RPMI7951 (cell line): ENCODE data around the gene AQP6. TPM values are rescaled to one million over a fixed set of nuclear protein-coding genes. Genes with fewer than 3 reads are reported as not detected.

Experiments used
- DNase-seq: peaks from one replicate; pipeline ENCODE4 v3.0.0-alpha.2; 2012; ENCODE audit warnings: low read depth
- total RNA-seq: library from RNA; depleted of rRNA; stranded (reverse); fragments of >200 nt; shearing (Covaris generic); gene quantifications from 2 replicates; pipeline ENCODE4 v1.2.3, GENCODE V29; 2014; rRNA removed

The AQP6 gene
- 0.10 TPM in 1 of 2 replicates, not detected in the other for total RNA-seq

DNA sequence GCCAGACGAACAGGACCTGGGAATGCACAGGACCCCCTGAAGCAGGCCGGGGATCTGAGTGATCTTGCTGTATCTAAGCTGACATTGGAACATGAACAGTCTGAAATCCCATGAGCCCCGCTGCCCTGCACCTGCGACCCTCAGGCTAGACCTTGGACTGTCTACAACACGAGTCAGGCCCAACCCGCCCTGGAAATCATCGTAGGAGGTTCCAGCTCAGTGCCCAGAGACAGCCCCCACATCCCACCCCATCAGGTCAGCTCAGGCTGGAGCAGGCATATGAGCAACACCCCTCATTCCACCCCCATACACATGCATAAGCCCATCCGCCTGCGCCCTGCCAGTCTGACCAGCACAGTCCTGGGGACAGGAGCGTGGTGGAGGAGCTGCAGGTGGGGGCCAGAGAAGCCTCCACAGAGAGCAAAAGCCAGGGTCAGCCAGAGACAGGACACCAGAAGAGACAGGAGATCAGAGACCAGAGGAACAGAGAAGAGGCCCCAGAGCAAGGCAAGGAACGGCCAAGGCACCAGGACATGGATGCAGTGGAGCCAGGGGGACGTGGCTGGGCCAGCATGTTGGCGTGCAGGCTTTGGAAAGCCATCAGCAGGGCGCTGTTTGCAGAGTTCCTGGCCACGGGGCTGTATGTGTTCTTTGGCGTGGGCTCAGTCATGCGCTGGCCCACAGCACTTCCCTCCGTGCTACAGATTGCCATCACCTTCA lies at the start of gene AQP6:
AQP6 (plus strand) TSS at position 307 of the 720 bp plus-strand sequence; CDS start at position 534, 227 bp downstream.
- no peak for DNase-seq

DNA sequence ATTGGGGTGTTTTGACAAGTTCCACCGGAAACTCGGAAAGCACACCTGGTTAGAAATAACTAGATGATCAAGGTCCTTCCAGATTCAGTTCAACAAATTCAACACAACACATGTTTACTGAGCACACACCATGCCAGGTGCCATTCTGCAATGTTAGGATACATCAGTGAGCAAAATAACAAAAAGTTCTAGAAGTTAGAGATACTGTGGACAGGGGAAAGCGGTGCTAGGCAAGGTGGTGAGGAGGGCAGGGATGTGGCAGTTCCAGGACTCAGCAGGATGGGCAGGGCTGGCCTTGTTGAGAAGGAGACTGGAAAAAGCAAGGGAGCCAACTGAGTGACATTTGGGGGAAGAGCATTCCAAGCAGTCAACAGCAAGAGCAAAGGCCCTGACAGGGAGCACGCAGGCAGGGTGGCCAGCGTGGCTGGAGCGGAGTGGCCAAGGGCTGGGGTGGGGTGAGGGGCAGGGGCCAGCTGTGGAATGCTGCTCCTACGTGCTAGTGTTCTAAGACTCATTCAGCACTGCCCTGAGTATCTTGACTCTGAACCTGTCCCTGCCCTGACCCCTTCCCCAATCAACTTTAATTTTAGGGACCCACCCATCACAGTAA lies 49.6 kb upstream of the AQP6 start:
- no peak for DNase-seq

- DNase-seq: no peak
Measured at GRCh38 chr12:49923880-49924556, 48.7 kb upstream of the AQP6 start.

GRCh38 chr12:49924628-49925246 lies 48.0 kb upstream of the AQP6 start:
- no peak for DNase-seq

DNA sequence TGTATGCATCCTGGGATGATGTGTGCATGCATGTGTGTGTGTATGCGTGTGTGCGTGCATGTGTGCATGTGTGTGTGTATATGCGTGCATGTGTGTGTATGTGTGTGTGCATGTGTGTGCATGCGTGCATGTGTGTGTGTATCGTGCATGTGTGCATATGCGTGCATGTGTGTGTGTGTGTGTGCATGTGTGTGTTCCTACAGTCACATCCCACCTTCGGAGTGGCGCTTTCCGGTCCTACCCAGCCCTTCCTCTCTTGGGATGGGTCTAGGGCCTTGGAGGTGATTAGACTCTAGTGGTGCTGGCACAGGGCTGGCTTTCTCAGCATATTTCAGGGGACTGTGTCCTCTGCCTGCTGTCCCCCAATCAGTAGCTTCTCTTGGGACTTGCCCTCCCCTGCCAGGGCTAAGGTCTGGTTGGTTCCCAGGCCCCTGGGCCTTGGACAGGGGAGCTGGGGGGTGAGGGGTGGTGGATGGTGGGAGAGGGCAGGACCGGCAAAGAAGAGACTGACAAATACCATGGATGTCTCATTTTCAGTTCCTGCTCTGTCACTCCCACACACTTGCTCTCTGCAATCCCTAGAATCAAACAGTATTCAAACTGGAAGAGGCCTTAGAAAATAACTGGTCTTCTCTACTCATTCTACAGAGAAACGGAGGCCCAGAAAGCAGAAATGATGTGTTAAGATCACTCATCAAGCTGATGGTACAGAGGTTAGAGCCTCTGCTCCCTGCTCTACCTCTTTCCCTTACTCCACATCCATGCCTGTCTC lies 47.1 kb upstream of the AQP6 start:
- no peak for DNase-seq

GRCh38 chr12:49928471-49928870 lies 44.3 kb upstream of the AQP6 start:
- no peak for DNase-seq

DNA sequence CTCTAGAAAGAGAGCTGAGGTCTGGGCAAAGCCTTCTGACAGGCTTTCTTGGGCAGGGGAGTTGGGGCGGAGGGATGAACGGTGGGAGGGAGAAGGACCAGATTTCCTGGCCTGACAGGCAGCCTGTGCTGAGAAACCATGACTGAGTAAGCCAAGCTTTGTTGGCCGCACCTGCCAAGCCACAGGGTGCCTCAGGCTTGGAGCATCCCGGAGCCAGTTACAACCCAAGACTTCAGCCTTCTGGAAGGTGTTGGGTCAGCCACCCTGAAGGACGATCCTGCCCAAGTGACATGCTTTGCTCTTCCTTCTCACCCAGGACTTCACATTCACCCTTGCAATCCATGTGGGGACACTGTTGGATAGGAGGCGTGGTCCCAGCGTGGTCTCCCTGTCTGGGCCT lies 43.2 kb upstream of the AQP6 start:
- no peak for DNase-seq

DNA sequence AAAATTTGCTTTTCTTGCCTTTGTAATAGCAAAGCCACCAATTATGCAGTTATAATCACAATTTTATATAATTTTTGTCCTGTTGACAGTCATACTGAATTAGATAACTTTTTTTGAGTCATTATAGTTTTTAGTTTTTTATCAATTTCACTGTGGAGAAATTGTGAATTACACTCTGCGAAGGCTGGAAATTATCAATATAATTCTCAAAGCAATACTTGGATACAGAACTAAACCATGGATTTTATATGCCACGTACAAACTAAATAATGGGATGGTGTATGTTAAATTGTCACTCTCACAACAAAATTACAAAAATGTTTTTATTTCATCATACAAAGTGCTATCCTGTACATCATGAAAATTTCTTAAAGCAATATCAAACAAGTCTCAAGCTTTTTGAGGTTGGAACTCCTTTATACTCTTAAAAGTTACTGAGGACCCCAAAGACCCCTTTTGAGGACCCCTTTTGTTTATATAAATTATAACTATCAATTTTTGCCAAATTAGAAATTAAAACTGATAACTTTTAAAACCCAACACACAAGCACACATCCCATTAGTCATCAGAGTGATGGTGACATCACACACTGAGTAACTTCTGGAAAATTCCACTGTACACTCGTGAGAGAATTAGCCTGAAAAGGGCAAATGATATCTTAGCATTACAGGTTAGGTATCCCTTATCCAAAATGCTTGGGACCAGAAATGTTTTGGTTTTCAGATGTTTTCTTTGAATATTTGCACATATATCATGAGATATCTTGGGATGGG lies 42.0 kb upstream of the AQP6 start:
- peak; percentile 53 for DNase-seq

- DNase-seq: no peak
Measured at GRCh38 chr12:49932023-49932422, 40.7 kb upstream of the AQP6 start.

DNA sequence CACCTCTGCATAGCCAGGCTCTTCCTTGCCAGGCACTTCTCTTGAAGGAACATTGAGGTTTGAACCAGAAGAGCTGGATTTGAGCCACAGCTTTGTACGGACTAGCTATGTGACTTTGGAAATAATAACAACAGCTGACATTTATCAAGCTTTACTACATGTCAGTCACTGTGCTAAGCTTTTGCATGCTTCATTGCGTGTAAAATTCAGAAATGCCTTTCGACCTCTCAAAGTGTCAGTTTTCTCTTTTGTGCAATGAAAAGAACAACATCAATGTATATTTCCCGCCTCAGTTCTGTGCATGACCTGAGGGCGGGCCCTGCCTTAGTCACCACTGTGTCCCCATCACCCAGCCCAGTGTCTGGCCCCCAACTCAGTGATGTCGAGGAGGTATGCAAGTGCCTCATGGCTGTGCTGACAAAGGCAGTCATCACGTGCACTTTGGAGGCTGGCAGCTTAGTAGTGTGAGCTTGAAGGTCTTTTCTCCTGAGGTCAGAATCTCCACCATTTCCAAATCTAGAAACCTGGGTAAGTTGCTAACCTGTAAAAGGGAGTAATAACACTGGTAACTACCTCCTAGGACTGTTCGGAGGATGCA lies 40.1 kb upstream of the AQP6 start:
- no peak for DNase-seq

- peak; percentile 38 for DNase-seq
Measured at GRCh38 chr12:49933796-49934195, 39.0 kb upstream of the AQP6 start.

DNA sequence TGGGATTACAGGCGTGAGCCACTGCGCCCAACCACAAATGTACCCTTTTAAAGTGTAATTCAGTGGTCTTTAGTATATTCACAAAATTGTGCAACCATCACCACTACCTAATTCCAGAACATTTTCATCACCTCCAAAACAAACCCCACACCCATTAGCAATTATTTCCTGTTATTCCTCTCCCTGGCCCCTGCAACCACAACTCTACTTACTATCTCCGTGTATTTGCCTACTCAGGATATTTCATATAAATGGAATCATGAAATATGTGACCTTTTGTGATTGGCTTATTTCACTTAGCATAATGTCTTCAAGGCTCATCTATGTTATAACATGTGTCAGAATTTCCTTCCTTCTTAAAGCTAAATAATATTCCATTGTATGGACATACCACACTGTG lies 38.2 kb upstream of the AQP6 start:
- no peak for DNase-seq

GRCh38 chr12:49936925-49937324 lies 35.8 kb upstream of the AQP6 start:
- no peak for DNase-seq

- DNase-seq: no peak
Measured at GRCh38 chr12:49937639-49938300, 35.0 kb upstream of the AQP6 start.

GRCh38 chr12:49939307-49939706 lies 33.4 kb upstream of the AQP6 start:
- DNase-seq: no peak

GRCh38 chr12:49939707-49940106 lies 33.0 kb upstream of the AQP6 start:
- no peak for DNase-seq

DNA sequence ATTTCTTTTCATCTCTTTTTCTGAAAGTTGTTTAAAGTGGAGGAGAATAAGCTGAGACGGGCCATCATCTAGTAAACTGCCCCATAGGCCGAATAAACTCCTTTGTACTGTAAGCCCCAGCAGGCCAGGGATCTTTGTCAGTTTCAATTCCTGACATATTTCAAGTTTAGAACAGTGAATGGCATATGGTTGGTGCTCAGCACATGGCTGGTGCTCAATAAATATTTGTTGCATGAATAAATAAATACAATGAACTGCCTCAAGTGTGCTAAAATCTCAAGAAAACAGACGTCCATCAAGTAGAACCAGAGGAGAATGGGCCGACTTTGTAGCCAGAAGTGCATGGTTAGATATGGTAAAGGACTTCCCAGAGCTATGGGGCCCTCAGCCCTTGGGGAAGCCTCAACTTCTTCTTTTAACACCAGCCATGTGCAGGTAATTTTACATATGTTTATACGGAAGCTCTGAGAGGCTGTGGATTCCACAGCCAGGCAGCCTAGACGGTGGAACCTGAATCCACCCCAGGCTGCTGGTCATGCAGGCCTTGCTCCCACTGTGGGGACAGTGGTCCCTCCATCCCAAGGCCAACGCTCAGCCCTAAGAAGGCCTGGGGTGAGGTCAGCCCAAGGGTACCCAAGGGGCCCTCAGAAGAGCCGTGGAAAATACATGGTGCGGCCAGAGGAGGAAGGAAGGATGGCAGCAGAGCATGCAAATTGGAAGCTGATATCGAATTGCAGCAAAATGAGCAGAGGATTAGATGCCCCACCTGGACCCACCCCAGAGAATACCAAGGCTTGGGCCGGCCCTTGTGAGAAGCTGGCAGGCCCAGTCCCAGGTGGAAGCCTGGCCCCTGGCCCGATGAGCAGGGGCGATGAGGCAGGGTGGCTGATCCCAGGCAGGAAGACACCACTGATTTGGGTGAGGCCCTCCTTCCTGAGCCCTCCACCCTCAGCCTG lies 30.9 kb upstream of the AQP6 start:
- no peak for DNase-seq

- no peak for DNase-seq
Measured at GRCh38 chr12:49942512-49942893, 30.2 kb upstream of the AQP6 start.
